ENCODE data around the gene GLP1R.

GLP1R gene

DNA sequence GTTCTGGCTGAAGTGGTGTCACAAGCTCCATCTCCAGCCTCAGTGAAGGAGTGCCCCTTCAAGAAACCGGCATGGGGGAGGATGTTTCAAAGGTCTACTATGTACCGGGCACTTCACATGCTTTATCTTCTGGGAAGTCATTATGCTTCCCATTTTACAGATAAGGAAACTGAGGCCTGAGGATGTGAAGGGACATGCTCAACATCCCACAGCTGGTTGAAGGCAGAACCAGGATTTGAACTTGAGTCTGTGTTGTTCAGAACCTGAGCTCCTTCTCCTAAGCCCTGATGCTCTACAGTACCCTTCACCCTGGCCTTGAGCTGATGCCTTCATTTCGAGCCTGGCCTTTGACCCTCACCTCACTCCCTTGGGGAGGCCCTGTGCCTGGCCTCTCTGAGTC, 13.0 kb downstream of the GLP1R start:
- TF ChIP-seq, protein P1, sequence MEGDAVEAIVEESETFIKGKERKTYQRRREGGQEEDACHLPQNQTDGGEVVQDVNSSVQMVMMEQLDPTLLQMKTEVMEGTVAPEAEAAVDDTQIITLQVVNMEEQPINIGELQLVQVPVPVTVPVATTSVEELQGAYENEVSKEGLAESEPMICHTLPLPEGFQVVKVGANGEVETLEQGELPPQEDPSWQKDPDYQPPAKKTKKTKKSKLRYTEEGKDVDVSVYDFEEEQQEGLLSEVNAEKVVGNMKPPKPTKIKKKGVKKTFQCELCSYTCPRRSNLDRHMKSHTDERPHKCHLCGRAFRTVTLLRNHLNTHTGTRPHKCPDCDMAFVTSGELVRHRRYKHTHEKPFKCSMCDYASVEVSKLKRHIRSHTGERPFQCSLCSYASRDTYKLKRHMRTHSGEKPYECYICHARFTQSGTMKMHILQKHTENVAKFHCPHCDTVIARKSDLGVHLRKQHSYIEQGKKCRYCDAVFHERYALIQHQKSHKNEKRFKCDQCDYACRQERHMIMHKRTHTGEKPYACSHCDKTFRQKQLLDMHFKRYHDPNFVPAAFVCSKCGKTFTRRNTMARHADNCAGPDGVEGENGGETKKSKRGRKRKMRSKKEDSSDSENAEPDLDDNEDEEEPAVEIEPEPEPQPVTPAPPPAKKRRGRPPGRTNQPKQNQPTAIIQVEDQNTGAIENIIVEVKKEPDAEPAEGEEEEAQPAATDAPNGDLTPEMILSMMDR (conservative IDR thresholded peaks at IDR 0.05; ENCODE audit: low read depth, low read length), result no peak
- DNase-seq (ENCODE audit: low read depth), result no peak
- no peak overlapping the region for H3K4me3 ChIP-seq (ENCODE audit: low read depth, low read length)

DNA sequence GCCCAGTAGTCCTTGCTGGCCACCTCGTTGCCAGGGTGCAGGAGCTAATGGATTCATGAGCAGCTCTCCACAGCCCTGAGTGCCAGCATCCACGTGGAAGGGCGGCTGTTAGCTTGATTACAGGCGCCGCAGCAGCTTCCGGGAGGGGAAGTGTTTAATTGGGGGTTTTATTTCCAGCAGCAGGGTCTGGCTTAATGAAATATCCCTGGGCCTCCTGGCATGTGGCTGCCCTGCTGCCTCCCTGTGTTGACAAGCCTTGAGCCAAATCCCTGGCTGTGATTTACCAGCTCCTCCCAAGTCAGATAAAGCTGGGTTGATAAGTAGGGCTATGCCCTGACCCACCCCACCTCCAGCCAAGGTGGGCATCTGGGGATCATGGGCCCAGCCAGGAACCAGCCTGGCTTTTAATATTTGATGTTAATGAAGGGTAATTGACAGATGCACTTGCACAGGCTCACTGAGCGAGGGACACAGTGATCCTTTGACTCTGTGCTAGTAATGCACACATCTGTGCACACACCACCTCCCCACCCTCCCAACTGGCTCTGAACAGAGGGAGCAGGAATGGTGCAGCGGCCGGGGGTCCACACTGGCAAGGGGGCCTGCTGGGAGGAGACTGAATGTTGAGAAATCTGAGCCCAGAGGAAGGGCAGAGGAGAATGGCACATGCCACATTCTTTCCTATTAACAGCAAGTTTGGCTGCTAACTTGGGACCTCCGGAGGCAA, 13.6 kb downstream of the GLP1R start:
- TF ChIP-seq, protein P1 (conservative IDR thresholded peaks at IDR 0.05; ENCODE audit: low read depth, low read length), result no peak
- no peak overlapping the region for H3K4me3 ChIP-seq (ENCODE audit: low read depth, low read length)
- DNase-seq (ENCODE audit: low read depth), result no peak

DNA sequence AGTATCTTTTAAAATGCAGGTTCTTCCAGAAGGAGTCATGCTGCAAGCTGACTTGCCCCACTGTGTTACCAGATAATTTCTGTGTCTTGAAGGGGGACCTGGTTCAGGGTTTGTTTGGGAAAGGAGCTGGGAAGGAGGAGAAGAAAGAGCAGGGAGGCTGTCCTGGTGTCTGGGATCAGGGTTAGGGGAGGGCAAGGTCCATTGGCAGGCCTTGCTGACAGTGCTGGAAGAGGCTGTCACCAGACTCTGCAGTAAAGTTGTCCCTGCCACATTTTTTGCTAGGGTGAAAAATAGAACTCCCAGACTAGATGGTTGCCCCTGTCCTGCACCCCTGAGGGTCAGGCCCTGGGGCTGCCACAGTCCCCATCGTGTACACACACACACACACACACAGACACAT, 14.9 kb downstream of the GLP1R start:
- TF ChIP-seq, protein P1 (conservative IDR thresholded peaks at IDR 0.05; ENCODE audit: low read depth, low read length), result no peak
- no peak for DNase-seq (ENCODE audit: low read depth)
- H3K4me3 ChIP-seq (ENCODE audit: low read depth, low read length), result no peak overlapping the region

DNA sequence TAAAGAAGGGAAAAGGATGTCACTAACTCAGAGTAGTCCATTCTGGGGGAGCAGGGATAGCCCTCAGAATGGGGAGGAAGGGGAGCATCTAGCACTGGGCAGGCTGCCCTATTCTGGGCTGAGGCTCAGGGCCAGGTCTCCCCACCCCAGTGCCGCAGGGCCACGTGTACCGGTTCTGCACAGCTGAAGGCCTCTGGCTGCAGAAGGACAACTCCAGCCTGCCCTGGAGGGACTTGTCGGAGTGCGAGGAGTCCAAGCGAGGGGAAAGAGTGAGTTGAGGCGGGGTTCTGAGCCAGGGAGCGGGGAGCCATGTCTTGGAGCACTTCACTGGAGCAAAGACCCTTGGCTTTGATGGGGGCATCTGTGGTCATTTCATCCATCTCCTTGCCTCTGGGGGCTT, 17.0 kb downstream of the GLP1R start:
- no peak for DNase-seq (ENCODE audit: low read depth)
- H3K4me3 ChIP-seq (ENCODE audit: low read depth, low read length), result no peak overlapping the region
- TF ChIP-seq, protein P1 (conservative IDR thresholded peaks at IDR 0.05; ENCODE audit: low read depth, low read length), result no peak

DNA sequence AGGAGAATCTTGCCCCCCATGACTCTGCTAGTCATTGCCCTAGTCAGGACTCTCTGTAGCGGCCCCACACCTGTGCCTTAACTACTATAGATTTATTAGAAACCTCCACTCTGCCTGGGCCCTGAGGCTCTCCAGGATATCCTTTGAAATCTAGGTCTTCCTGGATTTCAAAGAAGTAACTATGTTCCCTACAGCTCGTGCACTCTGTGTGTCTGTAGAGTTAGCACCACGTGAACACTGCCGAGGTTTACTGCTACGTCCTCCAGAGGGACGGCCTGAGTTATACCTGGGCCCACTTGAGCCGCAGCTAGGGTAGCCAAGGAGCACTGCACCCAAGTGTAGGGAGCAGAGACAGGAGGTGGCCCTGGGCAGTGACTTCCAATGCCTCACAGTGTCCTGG, 19.8 kb downstream of the GLP1R start:
- no peak overlapping the region for H3K4me3 ChIP-seq (ENCODE audit: low read depth, low read length)
- no peak for DNase-seq (ENCODE audit: low read depth)
- TF ChIP-seq, protein P1 (conservative IDR thresholded peaks at IDR 0.05; ENCODE audit: low read depth, low read length), result no peak

DNA sequence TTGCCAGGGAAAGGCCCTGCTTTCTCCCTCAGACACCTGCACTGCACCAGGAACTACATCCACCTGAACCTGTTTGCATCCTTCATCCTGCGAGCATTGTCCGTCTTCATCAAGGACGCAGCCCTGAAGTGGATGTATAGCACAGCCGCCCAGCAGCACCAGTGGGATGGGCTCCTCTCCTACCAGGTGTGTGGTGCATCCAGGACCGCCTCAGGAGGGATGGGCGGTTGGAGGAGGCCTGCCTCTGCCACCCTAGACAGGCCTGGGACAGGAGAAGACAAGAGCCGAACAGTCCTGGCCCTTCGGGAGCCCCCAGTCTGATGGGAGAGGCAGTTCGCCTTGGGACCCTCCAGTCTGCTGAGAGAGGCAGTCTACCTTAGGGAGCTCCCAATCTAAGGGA, 24.2 kb downstream of the GLP1R start:
- no peak overlapping the region for H3K4me3 ChIP-seq (ENCODE audit: low read depth, low read length)
- TF ChIP-seq, protein P1 (conservative IDR thresholded peaks at IDR 0.05; ENCODE audit: low read depth, low read length), result no peak
- no peak for DNase-seq (ENCODE audit: low read depth)
